WERI-Rb-1 (cell line): ENCODE results near the gene KRT32.
"Not testable (repeated sequence)": the region's sequence is repeated elsewhere in the genome, so short reads cannot be mapped to it uniquely, and the experiment has no call there.

Source experiments
- DNase-seq: peaks from one replicate; pipeline ENCODE4 v3.0.0-alpha.2; 2020
- H3K27ac ChIP-seq: fragments of 250-450 bp; sonication (Bioruptor Pico); 2 replicates; pipeline ENCODE4 v1.5.1; 2020; ENCODE audit warnings: mild to moderate bottlenecking, moderate library complexity
- H3K27me3 ChIP-seq: fragments of 250-450 bp; sonication (Bioruptor Pico); 2 replicates; pipeline ENCODE4 v1.5.1; 2021; ENCODE audit warnings: mild to moderate bottlenecking, low read depth, moderate library complexity; ENCODE audit not compliant: insufficient read depth, severe bottlenecking
- H3K36me3 ChIP-seq: fragments of 250-450 bp; sonication (Bioruptor Pico); 2 replicates; pipeline ENCODE4 v1.5.1; 2020; ENCODE audit warnings: mild to moderate bottlenecking, moderate library complexity
- H3K4me3 ChIP-seq: 2 replicates; pipeline ENCODE4 v1.5.1; 2011; ENCODE audit warnings: low read depth, mild to moderate bottlenecking, control low read depth, low read length
- H3K9me3 ChIP-seq: fragments of 250-450 bp; sonication (Bioruptor Pico); 2 replicates; pipeline ENCODE4 v1.5.1; 2021; ENCODE audit warnings: mild to moderate bottlenecking, moderate library complexity; ENCODE audit not compliant: severe bottlenecking
- TF ChIP-seq, protein P1 (sequence below): IDR thresholded peaks from 2 replicates; pipeline ENCODE4 v1.5.1; 2011; ENCODE audit warnings: low read depth, mild to moderate bottlenecking, control low read depth, inconsistent platforms, low read length

Gene KRT32

DNA sequence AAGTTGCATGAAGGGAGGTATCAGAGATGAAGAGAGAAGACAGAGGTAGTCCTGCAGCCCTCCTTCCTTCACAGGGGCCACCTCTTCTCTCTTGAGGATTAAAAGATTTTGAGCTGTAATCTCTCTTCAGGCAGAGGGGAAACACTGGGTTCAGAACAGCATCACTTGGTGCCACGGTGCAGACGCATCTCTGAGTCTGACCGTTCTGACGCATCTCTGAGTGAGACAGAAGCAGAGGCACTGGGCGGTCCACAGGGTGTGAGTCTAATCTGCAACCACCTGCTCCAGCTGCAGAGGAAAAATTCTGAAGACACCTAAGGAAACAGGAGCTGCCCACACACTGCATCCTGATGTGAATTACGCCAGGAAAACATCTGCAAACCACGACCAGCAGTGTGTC, 37.5 kb downstream of the KRT32 start:
- Histone ChIP-seq H3K9me3 (peaks cover 14% of the 10 kb centered on the region), H3K27me3 (peaks cover 99% of the 10 kb centered on the region), H3K36me3 (no peaks in the 10 kb centered on the region), H3K27ac (no peak overlapping the region), H3K4me3 (no peak overlapping the region)
- DNase-seq: no peak
- TF ChIP-seq, protein P1, sequence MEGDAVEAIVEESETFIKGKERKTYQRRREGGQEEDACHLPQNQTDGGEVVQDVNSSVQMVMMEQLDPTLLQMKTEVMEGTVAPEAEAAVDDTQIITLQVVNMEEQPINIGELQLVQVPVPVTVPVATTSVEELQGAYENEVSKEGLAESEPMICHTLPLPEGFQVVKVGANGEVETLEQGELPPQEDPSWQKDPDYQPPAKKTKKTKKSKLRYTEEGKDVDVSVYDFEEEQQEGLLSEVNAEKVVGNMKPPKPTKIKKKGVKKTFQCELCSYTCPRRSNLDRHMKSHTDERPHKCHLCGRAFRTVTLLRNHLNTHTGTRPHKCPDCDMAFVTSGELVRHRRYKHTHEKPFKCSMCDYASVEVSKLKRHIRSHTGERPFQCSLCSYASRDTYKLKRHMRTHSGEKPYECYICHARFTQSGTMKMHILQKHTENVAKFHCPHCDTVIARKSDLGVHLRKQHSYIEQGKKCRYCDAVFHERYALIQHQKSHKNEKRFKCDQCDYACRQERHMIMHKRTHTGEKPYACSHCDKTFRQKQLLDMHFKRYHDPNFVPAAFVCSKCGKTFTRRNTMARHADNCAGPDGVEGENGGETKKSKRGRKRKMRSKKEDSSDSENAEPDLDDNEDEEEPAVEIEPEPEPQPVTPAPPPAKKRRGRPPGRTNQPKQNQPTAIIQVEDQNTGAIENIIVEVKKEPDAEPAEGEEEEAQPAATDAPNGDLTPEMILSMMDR: no peak

DNA sequence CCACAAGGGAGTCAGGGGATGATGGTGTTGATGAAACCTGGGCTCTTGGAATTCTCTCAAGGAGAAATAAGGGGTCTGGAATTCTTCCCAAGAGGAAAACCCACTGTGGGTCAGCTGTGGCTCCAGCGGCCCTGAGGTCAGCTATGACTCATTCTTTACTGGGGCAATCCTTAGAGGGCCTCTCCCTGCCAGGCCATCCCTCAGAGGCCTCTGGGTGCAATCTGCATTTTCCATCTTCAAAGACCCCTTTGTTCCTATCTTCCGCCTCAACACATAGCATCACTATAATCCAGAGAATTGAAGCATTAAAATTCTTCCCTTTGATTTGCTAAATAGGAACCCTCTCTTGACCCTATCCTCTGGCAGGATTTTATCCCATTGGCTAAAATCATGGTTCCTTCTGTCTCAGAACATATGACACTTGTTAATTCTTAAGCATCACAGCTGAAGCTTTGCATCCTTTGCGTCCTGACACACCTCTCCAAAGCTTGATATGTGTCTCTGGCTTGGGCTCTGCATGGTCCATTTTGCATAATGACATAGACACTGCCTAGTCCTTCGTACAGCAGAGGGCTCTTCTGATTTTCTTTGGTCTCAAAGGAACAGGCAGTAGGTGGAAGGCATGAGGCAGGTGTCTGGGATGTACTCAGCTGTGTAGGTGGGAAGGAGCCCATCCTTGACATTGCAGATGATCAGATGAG, 38.4 kb downstream of the KRT32 start:
- H3K27ac ChIP-seq: no peak overlapping the region
- no peaks in the 10 kb centered on the region for H3K36me3 ChIP-seq
- TF ChIP-seq, protein P1: no peak
- H3K9me3 ChIP-seq: peaks cover 15% of the 10 kb centered on the region
- DNase-seq: no peak
- peaks cover 99% of the 10 kb centered on the region for H3K27me3 ChIP-seq
- H3K4me3 ChIP-seq: no peak overlapping the region

DNA sequence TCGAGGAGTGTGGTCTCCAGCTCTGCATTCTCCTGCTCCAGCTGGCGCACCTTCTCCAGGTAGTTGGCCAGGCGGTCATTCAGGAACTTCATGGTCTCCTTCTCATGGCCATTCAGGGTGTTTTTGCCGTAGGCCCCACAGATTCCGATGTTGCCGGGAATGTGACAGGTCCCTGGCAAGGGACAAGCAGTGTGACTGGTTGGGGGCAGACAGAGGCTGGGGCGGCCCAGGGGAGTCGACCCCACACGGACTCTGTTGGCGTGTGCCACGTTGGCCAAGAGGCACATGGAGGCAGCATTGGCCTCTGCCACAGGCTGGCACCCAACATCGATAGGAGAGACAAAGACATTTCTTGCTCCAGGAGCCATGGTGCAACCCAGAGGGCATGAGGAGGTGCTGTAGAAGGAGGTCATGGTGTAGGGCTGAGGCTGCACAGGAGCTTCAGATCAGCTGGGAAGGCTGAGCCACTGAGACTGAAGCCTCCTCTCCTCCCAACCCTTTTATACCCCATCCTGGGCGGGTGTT, 43.0 kb downstream of the KRT32 start, which contains the start of gene KRT37:
Gene KRT37 (minus strand): TSS at position 475 of the 525 bp plus-strand sequence. CDS start 62 bp downstream, at position 413.
- H3K36me3 ChIP-seq: no peaks in the 10 kb centered on the region
- no peak within 1 kb of the TSS for H3K4me3 ChIP-seq
- peaks cover 18% of the 10 kb centered on the region for H3K9me3 ChIP-seq
- TF ChIP-seq, protein P1: no peak
- peaks cover 100% of the 10 kb centered on the region for H3K27me3 ChIP-seq
- DNase-seq: no peak
- H3K27ac ChIP-seq: no peak within 1 kb of the TSS

DNA sequence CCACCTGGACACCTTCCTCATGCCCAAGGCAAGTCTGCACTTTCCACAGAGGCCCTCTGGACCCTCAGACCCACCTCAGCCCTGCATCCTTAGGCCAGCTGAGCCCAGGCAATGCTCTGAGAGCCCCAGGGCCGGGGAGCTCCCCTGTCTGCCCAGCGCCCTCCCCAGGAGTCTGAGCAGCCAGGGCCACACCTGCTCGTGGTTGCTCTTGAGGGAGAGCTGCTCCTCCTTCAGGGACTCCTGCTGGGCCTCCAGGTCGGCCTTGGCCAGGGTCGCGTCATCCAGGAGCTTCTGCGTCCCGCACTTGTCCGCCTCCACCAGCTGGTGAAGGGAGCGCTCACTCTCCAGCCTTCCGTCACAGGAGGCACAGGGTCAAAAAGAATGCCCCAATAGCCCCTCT, 44.6 kb downstream of the KRT32 start:
- not testable (repeated sequence) for H3K36me3 ChIP-seq, H3K27ac ChIP-seq, DNase-seq, H3K4me3 ChIP-seq
- peaks cover 18% of the 10 kb centered on the region for H3K9me3 ChIP-seq
- H3K27me3 ChIP-seq: peaks cover 100% of the 10 kb centered on the region

DNA sequence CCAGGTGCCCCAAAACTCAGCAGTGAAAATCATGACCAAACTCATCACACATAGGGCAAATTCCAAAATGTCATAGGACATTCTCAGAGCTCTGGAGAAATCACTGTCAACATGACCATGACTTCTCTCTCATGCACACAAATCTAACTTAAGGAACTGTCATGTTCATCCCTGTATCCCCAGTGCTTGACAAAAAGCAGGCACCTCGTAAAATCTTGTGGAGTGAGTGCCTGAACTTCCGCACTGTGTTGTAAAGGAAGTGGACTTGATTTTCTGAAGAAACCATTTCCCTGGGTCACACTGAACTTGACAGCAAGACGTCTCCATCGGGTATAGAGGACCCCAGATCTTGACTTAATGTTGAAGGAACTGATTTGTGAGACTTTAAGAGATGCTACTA, 45.6 kb downstream of the KRT32 start:
- H3K36me3 ChIP-seq: no peaks in the 10 kb centered on the region
- DNase-seq: no peak
- peaks cover 18% of the 10 kb centered on the region for H3K9me3 ChIP-seq

DNA sequence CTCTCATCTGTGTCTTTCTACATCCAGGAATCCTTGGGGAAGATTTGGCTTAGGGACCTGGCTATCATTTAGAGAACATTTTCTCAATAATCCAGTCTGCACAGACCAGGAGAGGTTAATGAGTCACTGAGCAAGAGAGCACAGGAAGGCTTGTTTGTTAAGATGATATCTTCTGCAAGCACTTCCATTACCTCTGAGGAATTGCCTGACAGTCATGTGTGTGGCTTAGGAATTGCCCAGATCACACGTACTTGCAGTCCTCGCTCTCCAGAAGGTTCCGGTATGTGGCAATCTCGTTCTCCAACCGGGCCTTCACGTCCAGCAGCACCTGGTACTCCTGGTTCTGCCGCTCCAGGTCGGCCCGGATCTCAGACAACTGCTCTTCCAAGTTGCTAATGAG, 46.1 kb downstream of the KRT32 start:
- H3K27ac ChIP-seq: no peak overlapping the region
- no peak for DNase-seq
- H3K9me3 ChIP-seq: peaks cover 18% of the 10 kb centered on the region
- H3K36me3 ChIP-seq: no peaks in the 10 kb centered on the region
- H3K4me3 ChIP-seq: no peak overlapping the region
- TF ChIP-seq, protein P1: no peak
- peaks cover 100% of the 10 kb centered on the region for H3K27me3 ChIP-seq

More for the DNA sequence above, 45.6 kb downstream of the KRT32 start:
- no peak overlapping the region for H3K4me3 ChIP-seq
- TF ChIP-seq, protein P1: no peak
- H3K27ac ChIP-seq: no peak overlapping the region
- H3K27me3 ChIP-seq: peaks cover 100% of the 10 kb centered on the region
